HepG2 (cell line): ENCODE results near the gene TELO2. TPM values are rescaled to one million over a fixed set of nuclear protein-coding genes. Genes with fewer than 3 reads are reported as not detected.

Experiments used
- ARID2 ChIP-seq: sonication (generic); formaldehyde crosslinking; IDR thresholded peaks from 2 replicates; pipeline ENCODE4 v1.8.1; 2022; ENCODE audit warnings: mild to moderate bottlenecking, missing genetic modification reagents, borderline replicate concordance
- CEBPG ChIP-seq: IDR thresholded peaks from 2 replicates; pipeline ENCODE4 v1.6.1; 2016
- ELF1 ChIP-seq: sonication (generic); formaldehyde crosslinking; IDR thresholded peaks from 2 replicates; pipeline ENCODE4 v1.4.0; 2020; ENCODE audit warnings: missing genetic modification reagents
- ETV5 ChIP-seq: IDR thresholded peaks from 2 replicates; pipeline ENCODE4 v1.6.1; 2018; ENCODE audit warnings: missing biosample characterization, missing genetic modification reagents, inconsistent platforms, borderline replicate concordance
- GABPB1 ChIP-seq: IDR thresholded peaks from 2 replicates; pipeline ENCODE4 v1.6.1; 2016; ENCODE audit warnings: mild to moderate bottlenecking, missing genetic modification reagents, moderate library complexity, missing compliant biosample characterization
- SSRP1 ChIP-seq: IDR thresholded peaks from 2 replicates; pipeline ENCODE4 v1.6.1; 2016; ENCODE audit warnings: control low read depth
- TCF7 ChIP-seq: sonication (generic); IDR thresholded peaks from 2 replicates; pipeline ENCODE4 v1.6.1; 2016; ENCODE audit warnings: antibody characterized with exemption, low read depth
- TOPORS ChIP-seq: sonication (generic); formaldehyde crosslinking; IDR thresholded peaks from 2 replicates; pipeline ENCODE4 v1.8.0; 2023; ENCODE audit warnings: mild to moderate bottlenecking, missing genetic modification reagents
- TRAFD1 ChIP-seq: sonication (generic); formaldehyde crosslinking; IDR thresholded peaks from 2 replicates; pipeline ENCODE4 v1.5.1; 2020; ENCODE audit warnings: missing genetic modification reagents, mild to moderate bottlenecking, borderline replicate concordance
- ZBTB33 ChIP-seq: sonication (generic); formaldehyde crosslinking; IDR thresholded peaks from 2 replicates; pipeline ENCODE4 v1.4.0; 2020; ENCODE audit warnings: missing genetic modification reagents
- ZFP37 ChIP-seq: sonication (generic); formaldehyde crosslinking; IDR thresholded peaks from 2 replicates; pipeline ENCODE4 v1.4.0; 2020; ENCODE audit warnings: missing genetic modification reagents, borderline replicate concordance
- ZNF441 ChIP-seq: sonication (generic); formaldehyde crosslinking; IDR thresholded peaks from 2 replicates; pipeline ENCODE4 v1.7.0; 2021; ENCODE audit warnings: missing genetic modification reagents, borderline replicate concordance
- ZNF768 ChIP-seq: sonication (generic); formaldehyde crosslinking; IDR thresholded peaks from 2 replicates; pipeline ENCODE4 v1.4.0; 2020; ENCODE audit warnings: missing genetic modification reagents
- ZNF841 ChIP-seq: sonication (generic); formaldehyde crosslinking; IDR thresholded peaks from 2 replicates; pipeline ENCODE4 v1.8.1; 2023; ENCODE audit warnings: missing genetic modification reagents, borderline replicate concordance
- polyA plus RNA-seq, 8 experiments: library from polyadenylated mRNA; depleted of rRNA in 3 of 8; stranded (reverse) in 7 of 8; unstranded in 1 of 8; fragments of >200 nt; fragmentation: Illumina TruSeq in 4 of 8; extraction: Trizol in 4 of 8; gene quantifications; 2 replicates each; pipeline versions ENCODE4 v1.2.1 to v1.2.3, GENCODE V29; 2011 to 2016; ENCODE audit warnings: low read depth in 4 of 8, missing spikeins in 1 of 8, mixed read lengths in 1 of 8; ENCODE audit not compliant: insufficient read depth in 1 of 8
- total RNA-seq, 5 experiments: library from RNA; depleted of rRNA; stranded (reverse); fragments of >200 nt; fragmentation: Illumina TruSeq; extraction: Trizol; gene quantifications; 2 replicates each; pipeline ENCODE4 v1.2.3, GENCODE V29; 2016; ENCODE audit warnings: low read depth in 1 of 5
- TF ChIP-seq, protein P1 (sequence below): sonication (generic); formaldehyde crosslinking; IDR thresholded peaks from 2 replicates; pipeline ENCODE4 v1.8.1; 2023; ENCODE audit warnings: mild to moderate bottlenecking, missing genetic modification reagents

Gene TELO2
- total and polyA plus RNA-seq, 2 of the 13 experiments (the other 11 are each of a cell fraction or from before 2014, with no cell fraction given) = 10.1 to 17.9 TPM

- TF ChIP-seq, protein P1, sequence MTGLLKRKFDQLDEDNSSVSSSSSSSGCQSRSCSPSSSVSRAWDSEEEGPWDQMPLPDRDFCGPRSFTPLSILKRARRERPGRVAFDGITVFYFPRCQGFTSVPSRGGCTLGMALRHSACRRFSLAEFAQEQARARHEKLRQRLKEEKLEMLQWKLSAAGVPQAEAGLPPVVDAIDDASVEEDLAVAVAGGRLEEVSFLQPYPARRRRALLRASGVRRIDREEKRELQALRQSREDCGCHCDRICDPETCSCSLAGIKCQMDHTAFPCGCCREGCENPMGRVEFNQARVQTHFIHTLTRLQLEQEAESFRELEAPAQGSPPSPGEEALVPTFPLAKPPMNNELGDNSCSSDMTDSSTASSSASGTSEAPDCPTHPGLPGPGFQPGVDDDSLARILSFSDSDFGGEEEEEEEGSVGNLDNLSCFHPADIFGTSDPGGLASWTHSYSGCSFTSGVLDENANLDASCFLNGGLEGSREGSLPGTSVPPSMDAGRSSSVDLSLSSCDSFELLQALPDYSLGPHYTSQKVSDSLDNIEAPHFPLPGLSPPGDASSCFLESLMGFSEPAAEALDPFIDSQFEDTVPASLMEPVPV = no peak
- TF ChIP-seq ZNF441 (no peak), SSRP1 (CRISPR knock-in tag) (no peak), TCF7 (no peak), GABPB1 (CRISPR knock-in tag) (no peak), ELF1 (CRISPR knock-in tag) (no peak), ZBTB33 (CRISPR knock-in tag) (no peak), CEBPG (CRISPR knock-in tag) (no peak), ARID2 (CRISPR knock-in tag) (no peak), TOPORS (CRISPR knock-in tag) (no peak), ZFP37 (CRISPR knock-in tag) (no peak), TRAFD1 (no peak), ZNF841 (no peak), ZNF768 (CRISPR knock-in tag) (no peak), ETV5 (CRISPR knock-in tag) (no peak)
These were observed 3.3 kb downstream of the TELO2 start (continued) for GRCh38 chr16:1496464-1496863.
